NCI-H1105 (cell line): Measurements from ENCODE around the gene CCDC13.

ENCODE experiments used
- DNase-seq: peaks from one replicate; lab custom pipeline; 2025; lab: John Stamatoyannopoulos, UW

Gene CCDC13

DNA sequence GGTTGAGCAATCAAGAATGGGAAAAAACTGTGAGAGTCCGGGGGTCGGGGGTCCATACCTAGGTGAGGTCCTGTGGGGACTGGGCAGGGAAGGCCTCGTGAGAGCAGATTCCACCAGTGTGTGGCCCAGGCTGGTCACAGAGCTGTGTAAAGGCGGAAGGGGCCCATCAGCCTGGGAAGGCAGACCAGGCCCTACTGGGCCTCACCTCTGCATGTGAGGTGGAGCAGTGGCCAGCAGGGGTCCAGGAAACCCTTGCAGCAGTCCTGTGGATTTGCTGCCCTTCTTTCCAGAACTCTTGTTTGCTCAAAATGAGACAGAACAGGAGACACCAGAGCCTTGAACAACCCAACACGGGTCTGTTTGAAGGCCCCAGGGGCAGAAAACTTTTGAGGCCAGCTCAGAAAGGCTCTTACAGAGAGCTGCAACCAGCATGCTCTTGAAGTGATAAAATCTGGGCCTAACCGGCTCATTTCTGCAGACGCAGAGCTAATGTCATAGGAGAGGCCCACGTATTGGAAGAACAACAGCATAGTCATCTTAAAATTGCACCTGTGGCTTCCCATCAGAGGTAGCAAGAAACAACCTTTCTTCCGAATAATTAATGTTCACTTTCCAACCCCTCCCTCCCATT is 40.1 kb downstream of the CCDC13 start:
- no peak for DNase-seq

DNA sequence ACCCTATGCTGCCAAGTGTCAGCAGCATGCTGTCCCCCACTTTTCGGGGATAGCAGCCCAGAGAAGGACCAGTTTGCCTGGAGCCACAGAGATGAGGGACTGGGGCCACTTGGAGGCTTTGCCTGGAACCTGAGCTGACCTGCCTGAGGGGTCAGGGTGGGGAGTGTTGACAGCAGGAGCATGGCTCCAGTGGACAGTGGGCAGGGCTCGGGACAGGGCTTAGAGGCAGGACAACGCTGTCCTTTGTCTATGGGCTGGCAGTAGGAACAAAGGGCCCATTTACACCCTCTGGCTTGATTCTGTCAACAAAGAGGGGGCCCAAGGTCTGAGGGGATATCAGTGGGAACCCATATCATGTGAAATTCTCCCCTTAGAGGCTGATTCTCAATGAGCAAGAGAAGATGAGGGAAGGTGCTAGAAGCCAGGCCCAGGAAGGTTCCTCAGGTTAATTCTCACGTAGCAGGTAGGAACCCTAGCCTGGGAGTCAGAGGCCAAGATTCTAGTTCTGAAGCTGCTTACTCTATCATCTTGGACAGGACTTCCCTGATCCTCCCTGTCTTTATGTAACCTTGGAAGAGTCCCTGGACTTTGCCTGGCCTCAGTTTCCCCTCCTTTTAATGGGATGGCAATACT is 40.7 kb downstream of the CCDC13 start:
- DNase-seq = no peak

GRCh38 chr3:42731476-42732195 is 41.4 kb downstream of the CCDC13 start:
- no peak for DNase-seq

- no peak for DNase-seq
These were observed 42.2 kb downstream of the CCDC13 start for GRCh38 chr3:42730706-42731420.

DNA sequence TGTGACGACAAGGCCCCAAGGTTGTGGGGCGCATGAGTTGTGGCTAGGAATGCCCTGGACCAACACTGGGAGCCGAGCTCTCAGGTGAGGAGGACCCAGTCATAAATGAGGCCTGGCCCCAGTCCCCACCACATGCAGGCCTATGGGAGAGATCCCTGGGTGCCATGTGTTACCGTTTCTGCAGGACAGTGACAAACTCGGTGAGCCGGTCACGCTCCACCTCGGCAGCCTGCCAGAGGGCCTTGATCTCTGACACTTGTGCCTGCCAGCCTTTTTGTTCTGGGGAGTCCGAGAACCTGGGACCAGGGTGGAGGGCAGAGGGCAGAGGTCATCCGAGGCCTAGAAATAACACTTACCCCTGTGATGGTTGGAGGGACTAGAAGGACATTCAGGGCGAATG is 42.8 kb downstream of the CCDC13 start:
- DNase-seq = no peak

GRCh38 chr3:42729404-42730145 is 43.5 kb downstream of the CCDC13 start:
- no peak for DNase-seq

GRCh38 chr3:42728668-42729364 is 44.2 kb downstream of the CCDC13 start:
- DNase-seq = no peak

DNA sequence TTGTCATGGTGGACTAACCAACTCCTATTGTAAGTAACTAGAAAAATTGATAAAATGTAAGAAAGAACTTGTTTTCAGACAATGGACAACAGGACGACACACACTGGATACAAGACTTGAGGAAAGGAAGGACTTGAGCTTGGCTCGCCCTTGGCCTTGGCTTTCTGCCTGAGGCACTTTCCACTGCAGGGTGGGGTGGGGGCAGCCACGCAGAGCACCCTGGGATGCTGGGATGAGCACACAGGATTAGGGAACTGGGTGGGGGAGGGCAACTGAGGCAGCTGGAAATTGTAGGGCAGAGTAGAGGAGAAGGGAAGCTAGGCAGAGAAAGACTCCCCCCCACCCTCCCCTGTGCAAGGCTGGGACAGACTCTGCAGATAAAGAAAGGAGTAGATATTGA is 45.0 kb downstream of the CCDC13 start:
- DNase-seq = no peak

GRCh38 chr3:42725454-42725853 is 47.6 kb downstream of the CCDC13 start:
- no peak for DNase-seq

GRCh38 chr3:42723219-42723618 is 49.8 kb downstream of the CCDC13 start:
- no peak for DNase-seq
